D721Med (cell line): ENCODE data around the gene STX17.
A peak's percentile ranks its signal among the peaks of the same experiment; 100 is the strongest.

Experiments used
- DNase-seq: peaks from one replicate; pipeline ENCODE4 v3.0.0; 2011; ENCODE audit warnings: low spot score; ENCODE audit not compliant: insufficient read length
- FAIRE-seq: peaks from 2 replicates; lab custom pipeline; 2011; peaks lifted over from hg19 to GRCh38; lab: Jason Lieb, UNC
- TF ChIP-seq, protein P1 (sequence below): IDR thresholded peaks from 2 replicates; pipeline ENCODE4 v1.5.1; 2012; ENCODE audit warnings: mild to moderate bottlenecking, control low read depth; ENCODE audit not compliant: insufficient read depth; ENCODE audit errors: missing control alignments

The STX17 gene

DNA sequence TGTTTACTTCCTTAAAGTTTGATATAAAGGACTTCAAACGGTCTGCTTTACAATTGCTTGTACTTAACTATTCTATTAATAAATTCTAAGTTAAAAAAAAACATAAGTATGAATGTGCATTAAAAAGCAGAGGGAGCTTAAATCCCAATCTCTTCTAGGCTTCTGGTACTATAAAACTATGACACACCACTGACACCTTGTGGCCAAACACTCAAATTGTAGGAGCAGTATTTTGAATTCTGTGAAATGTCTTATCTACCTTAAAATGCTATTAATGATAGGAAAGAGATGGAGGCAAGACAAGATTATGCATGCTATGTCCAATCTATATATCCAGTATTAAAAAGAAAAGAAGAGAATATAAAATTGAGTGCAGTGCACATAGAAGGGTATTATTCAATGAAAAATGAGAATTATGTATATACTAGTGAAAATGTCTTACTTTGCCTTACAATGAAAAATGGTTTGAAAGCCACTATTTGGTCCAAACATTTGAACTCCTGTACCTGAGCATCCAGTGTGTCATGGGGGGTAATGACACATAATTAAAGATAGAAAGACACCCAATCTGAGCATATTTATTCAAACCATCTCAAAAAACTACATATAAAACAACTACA is 104.7 kb downstream of the STX17 start:
- FAIRE-seq, result no peak
- no peak for DNase-seq
- TF ChIP-seq, protein P1, sequence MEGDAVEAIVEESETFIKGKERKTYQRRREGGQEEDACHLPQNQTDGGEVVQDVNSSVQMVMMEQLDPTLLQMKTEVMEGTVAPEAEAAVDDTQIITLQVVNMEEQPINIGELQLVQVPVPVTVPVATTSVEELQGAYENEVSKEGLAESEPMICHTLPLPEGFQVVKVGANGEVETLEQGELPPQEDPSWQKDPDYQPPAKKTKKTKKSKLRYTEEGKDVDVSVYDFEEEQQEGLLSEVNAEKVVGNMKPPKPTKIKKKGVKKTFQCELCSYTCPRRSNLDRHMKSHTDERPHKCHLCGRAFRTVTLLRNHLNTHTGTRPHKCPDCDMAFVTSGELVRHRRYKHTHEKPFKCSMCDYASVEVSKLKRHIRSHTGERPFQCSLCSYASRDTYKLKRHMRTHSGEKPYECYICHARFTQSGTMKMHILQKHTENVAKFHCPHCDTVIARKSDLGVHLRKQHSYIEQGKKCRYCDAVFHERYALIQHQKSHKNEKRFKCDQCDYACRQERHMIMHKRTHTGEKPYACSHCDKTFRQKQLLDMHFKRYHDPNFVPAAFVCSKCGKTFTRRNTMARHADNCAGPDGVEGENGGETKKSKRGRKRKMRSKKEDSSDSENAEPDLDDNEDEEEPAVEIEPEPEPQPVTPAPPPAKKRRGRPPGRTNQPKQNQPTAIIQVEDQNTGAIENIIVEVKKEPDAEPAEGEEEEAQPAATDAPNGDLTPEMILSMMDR, result peak; percentile 56

DNA sequence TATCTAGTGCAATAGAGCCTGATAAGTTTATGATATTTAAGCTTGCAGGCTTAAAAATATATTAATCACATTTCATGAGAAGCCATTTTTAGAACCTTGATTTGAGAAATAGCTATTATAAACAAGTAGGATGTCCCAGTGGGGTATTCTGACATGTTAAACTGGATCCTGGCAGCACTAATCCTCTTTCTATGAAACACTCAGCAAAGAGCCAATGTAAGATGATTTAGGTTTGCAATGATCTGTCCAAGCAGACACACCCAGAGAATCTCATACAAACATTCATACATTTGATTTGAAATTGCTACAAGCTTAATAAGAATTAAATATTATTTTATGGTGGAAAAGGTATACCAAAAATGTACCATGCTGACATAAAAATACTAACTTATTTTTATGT is 105.8 kb downstream of the STX17 start:
- TF ChIP-seq, protein P1, result no peak
- FAIRE-seq (no peak), DNase-seq (no peak)

DNA sequence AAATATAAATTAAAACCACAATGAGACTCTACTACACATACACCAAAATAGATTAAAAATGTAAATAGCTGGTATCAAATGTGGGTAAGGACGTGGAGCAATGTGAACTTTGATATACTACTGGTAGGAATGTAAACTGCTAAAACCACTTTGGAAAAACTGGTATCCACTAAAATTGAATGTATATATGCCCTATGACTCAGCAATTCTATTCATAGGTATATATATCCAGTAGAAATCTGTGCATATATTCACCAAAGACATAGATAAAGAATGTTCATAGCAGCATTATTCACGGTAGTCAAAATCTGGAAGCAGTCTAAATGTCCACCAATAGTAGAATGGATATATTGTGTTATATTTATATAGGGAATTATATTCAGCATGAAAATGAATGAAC is 107.1 kb downstream of the STX17 start:
- TF ChIP-seq, protein P1, result no peak
- FAIRE-seq, result no peak
- no peak for DNase-seq

DNA sequence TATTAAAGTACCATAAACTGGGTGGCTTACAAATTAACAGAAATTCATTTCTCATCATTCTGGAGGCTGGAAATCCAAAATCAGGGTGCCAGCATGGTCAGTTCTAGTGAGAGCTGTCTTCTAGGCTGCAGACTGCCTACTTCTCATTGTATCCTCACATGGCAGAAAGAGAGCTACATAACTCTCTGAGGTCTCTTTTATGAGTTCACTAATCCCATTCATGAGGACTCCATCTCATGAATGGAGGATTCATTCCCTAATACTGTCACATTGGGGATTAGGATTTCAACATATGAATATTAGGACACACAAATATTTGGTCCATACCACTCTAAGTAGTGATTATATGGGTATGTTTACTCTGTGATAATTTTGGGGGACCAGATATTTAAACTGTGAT is 108.4 kb downstream of the STX17 start:
- DNase-seq (no peak), FAIRE-seq (no peak)
- TF ChIP-seq, protein P1, result no peak

DNA sequence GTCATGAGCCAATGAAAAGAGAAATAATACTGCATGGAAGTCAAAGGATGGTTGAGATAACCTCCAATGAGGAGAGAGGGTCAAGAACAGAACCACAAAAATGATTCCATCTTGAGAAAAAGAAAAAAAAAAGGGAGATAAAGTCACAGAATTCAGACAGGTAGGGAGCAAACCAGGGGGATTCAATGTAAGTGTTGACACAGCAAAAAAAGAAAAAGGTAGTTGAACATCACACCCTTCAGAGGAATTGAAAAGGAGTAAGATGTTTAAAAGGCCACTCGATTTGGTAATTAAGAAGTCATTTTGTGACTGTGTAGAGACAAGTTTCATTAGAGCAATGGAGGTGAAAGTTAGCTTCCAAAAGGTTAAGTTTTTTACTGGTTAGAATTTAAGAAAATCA is 113.1 kb downstream of the STX17 start:
- TF ChIP-seq, protein P1, result no peak
- FAIRE-seq, result no peak
- no peak for DNase-seq
